T-helper 1 cell treated with Interleukin-12 subunit alpha and Interleukin-12 subunit beta and Interleukin-4 antibody, amounts not matched to agents 30 μg/mL and 1 μg/mL, for 36 hours (primary cell): Measurements from ENCODE around the gene IGF2BP2.
"Not testable (repeated sequence)": the region's sequence is repeated elsewhere in the genome, so short reads cannot be mapped to it uniquely, and the experiment has no call there.

Experiments
- H3K27ac Mint-ChIP-seq: one replicate; pipeline ENCODE4 v1.8.0; 2021; ENCODE audit warnings: mild to moderate bottlenecking, mixed read lengths
- H3K27me3 Mint-ChIP-seq: one replicate; pipeline ENCODE4 v1.8.0; 2021; ENCODE audit warnings: low read depth, mixed read lengths
- H3K36me3 Mint-ChIP-seq: one replicate; pipeline ENCODE4 v1.8.0; 2021; ENCODE audit warnings: low read depth, mixed read lengths
- H3K4me1 Mint-ChIP-seq: one replicate; pipeline ENCODE4 v1.8.0; 2021; ENCODE audit warnings: low read depth, mixed read lengths
- H3K4me3 Mint-ChIP-seq: one replicate; pipeline ENCODE4 v1.8.0; 2021; ENCODE audit warnings: mild to moderate bottlenecking, moderate library complexity, mixed read lengths
- H3K9me3 Mint-ChIP-seq: one replicate; pipeline ENCODE4 v1.8.0; 2021; ENCODE audit warnings: mixed read lengths

The IGF2BP2 gene

GRCh38 chr3:185716436-185717108 lies 108.3 kb downstream of the IGF2BP2 start:
- Mint-ChIP-seq H3K9me3 (no peaks in the 10 kb centered on the region), H3K4me1 (no peaks in the 10 kb centered on the region), H3K27ac (no peak overlapping the region), H3K27me3 (peaks cover 7% of the 10 kb centered on the region), H3K4me3 (no peak overlapping the region), H3K36me3 (no peaks in the 10 kb centered on the region)

- H3K4me1 Mint-ChIP-seq: no peaks in the 10 kb centered on the region
- H3K27me3 Mint-ChIP-seq: peaks cover 12% of the 10 kb centered on the region
- no peaks in the 10 kb centered on the region for H3K36me3 Mint-ChIP-seq
- H3K27ac Mint-ChIP-seq: no peak overlapping the region
- no peak overlapping the region for H3K4me3 Mint-ChIP-seq
- no peaks in the 10 kb centered on the region for H3K9me3 Mint-ChIP-seq
Measured at GRCh38 chr3:185715091-185715490, 109.8 kb downstream of the IGF2BP2 start.

- H3K9me3 Mint-ChIP-seq: no peaks in the 10 kb centered on the region
- peaks cover 17% of the 10 kb centered on the region for H3K27me3 Mint-ChIP-seq
- H3K4me1 Mint-ChIP-seq: no peaks in the 10 kb centered on the region
- H3K27ac Mint-ChIP-seq: no peak overlapping the region
- H3K4me3 Mint-ChIP-seq: no peak overlapping the region
- H3K36me3 Mint-ChIP-seq: no peaks in the 10 kb centered on the region
Measured at GRCh38 chr3:185714085-185714484, 110.8 kb downstream of the IGF2BP2 start.

GRCh38 chr3:185713015-185713414 lies 111.8 kb downstream of the IGF2BP2 start:
- H3K27me3 Mint-ChIP-seq: peaks cover 19% of the 10 kb centered on the region
- H3K27ac Mint-ChIP-seq: no peak overlapping the region
- no peak overlapping the region for H3K4me3 Mint-ChIP-seq
- H3K4me1 Mint-ChIP-seq: no peaks in the 10 kb centered on the region
- no peaks in the 10 kb centered on the region for H3K9me3 Mint-ChIP-seq
- no peaks in the 10 kb centered on the region for H3K36me3 Mint-ChIP-seq

GRCh38 chr3:185712337-185712736 lies 112.5 kb downstream of the IGF2BP2 start:
- H3K9me3 Mint-ChIP-seq: no peaks in the 10 kb centered on the region
- H3K4me1 Mint-ChIP-seq: no peaks in the 10 kb centered on the region
- no peaks in the 10 kb centered on the region for H3K36me3 Mint-ChIP-seq
- H3K27ac Mint-ChIP-seq: no peak overlapping the region
- H3K4me3 Mint-ChIP-seq: no peak overlapping the region
- H3K27me3 Mint-ChIP-seq: peaks cover 19% of the 10 kb centered on the region

- Mint-ChIP-seq H3K27me3 (peaks cover 20% of the 10 kb centered on the region), H3K9me3 (no peaks in the 10 kb centered on the region), H3K27ac (no peak overlapping the region)
Measured at GRCh38 chr3:185711255-185711870, 113.5 kb downstream of the IGF2BP2 start.

GRCh38 chr3:185709251-185709955 lies 115.4 kb downstream of the IGF2BP2 start:
- Mint-ChIP-seq H3K4me1 (no peaks in the 10 kb centered on the region), H3K36me3 (no peaks in the 10 kb centered on the region), H3K4me3 (no peak overlapping the region), H3K9me3 (no peaks in the 10 kb centered on the region), H3K27ac (no peak overlapping the region), H3K27me3 (peaks cover 19% of the 10 kb centered on the region)

More at GRCh38 chr3:185711255-185711870, 113.5 kb downstream of the IGF2BP2 start:
- no peaks in the 10 kb centered on the region for H3K36me3 Mint-ChIP-seq
- no peaks in the 10 kb centered on the region for H3K4me1 Mint-ChIP-seq
- H3K4me3 Mint-ChIP-seq: no peak overlapping the region

GRCh38 chr3:185708392-185708791 lies 116.5 kb downstream of the IGF2BP2 start:
- Mint-ChIP-seq H3K27ac (no peak overlapping the region), H3K4me3 (no peak overlapping the region), H3K9me3 (no peaks in the 10 kb centered on the region), H3K4me1 (no peaks in the 10 kb centered on the region), H3K27me3 (peaks cover 19% of the 10 kb centered on the region), H3K36me3 (no peaks in the 10 kb centered on the region)

- Mint-ChIP-seq H3K9me3 (no peaks in the 10 kb centered on the region), H3K4me3 (no peak overlapping the region), H3K27me3 (peaks cover 19% of the 10 kb centered on the region), H3K36me3 (no peaks in the 10 kb centered on the region), H3K4me1 (peaks cover 1% of the 10 kb centered on the region), H3K27ac (no peak overlapping the region)
Measured at GRCh38 chr3:185705498-185705897, 119.3 kb downstream of the IGF2BP2 start.

GRCh38 chr3:185702262-185703225 lies 122.3 kb downstream of the IGF2BP2 start:
- peaks cover 1% of the 10 kb centered on the region for H3K4me1 Mint-ChIP-seq
- H3K4me3 Mint-ChIP-seq: no peak overlapping the region
- H3K9me3 Mint-ChIP-seq: no peaks in the 10 kb centered on the region
- no peak overlapping the region for H3K27ac Mint-ChIP-seq
- H3K27me3 Mint-ChIP-seq: peaks cover 24% of the 10 kb centered on the region
- H3K36me3 Mint-ChIP-seq: no peaks in the 10 kb centered on the region

- H3K4me3 Mint-ChIP-seq: no peak overlapping the region
- H3K4me1 Mint-ChIP-seq: peaks cover 1% of the 10 kb centered on the region
- H3K27me3 Mint-ChIP-seq: peaks cover 24% of the 10 kb centered on the region
- no peak overlapping the region for H3K27ac Mint-ChIP-seq
- H3K9me3 Mint-ChIP-seq: no peaks in the 10 kb centered on the region
- H3K36me3 Mint-ChIP-seq: no peaks in the 10 kb centered on the region
Measured at GRCh38 chr3:185701611-185702261, 123.1 kb downstream of the IGF2BP2 start.

GRCh38 chr3:185699927-185700326 lies 124.9 kb downstream of the IGF2BP2 start:
- Mint-ChIP-seq H3K27ac (no peak overlapping the region), H3K9me3 (no peaks in the 10 kb centered on the region), H3K4me3 (no peak overlapping the region), H3K27me3 (peaks cover 30% of the 10 kb centered on the region), H3K36me3 (no peaks in the 10 kb centered on the region), H3K4me1 (peaks cover 1% of the 10 kb centered on the region)

GRCh38 chr3:185697228-185697627 lies 127.6 kb downstream of the IGF2BP2 start:
- H3K27ac Mint-ChIP-seq, H3K4me3 Mint-ChIP-seq, H3K36me3 Mint-ChIP-seq, H3K4me1 Mint-ChIP-seq, H3K9me3 Mint-ChIP-seq: not testable (repeated sequence)
- H3K27me3 Mint-ChIP-seq: peaks cover 26% of the 10 kb centered on the region

- no peaks in the 10 kb centered on the region for H3K4me1 Mint-ChIP-seq
- no peaks in the 10 kb centered on the region for H3K36me3 Mint-ChIP-seq
- no peak overlapping the region for H3K27ac Mint-ChIP-seq
- peaks cover 22% of the 10 kb centered on the region for H3K27me3 Mint-ChIP-seq
- H3K4me3 Mint-ChIP-seq: no peak overlapping the region
- H3K9me3 Mint-ChIP-seq: no peaks in the 10 kb centered on the region
Measured at GRCh38 chr3:185696039-185696438, 128.8 kb downstream of the IGF2BP2 start.
